Keratinocyte (primary cell): ENCODE results near the gene ABLIM2.

Experiments used
- CTCF ChIP-seq, 3 experiments: IDR thresholded peaks in 1 of 3; conservative IDR thresholded peaks in 1 of 3; optimal IDR thresholded peaks in 1 of 3; 2 replicates in 2 of 3; 3 replicates in 1 of 3; pipeline versions ENCODE3 to v1.5.1; 2011; ENCODE audit warnings: low read length in 3 of 3, mild to moderate bottlenecking in 3 of 3, moderate library complexity in 2 of 3, control low read depth in 1 of 3, inconsistent platforms in 1 of 3; ENCODE audit not compliant: insufficient read depth in 2 of 3; ENCODE audit errors: extremely low read depth in 1 of 3
- EZH2 ChIP-seq: IDR thresholded peaks from one replicate; pipeline ENCODE4 v1.6.1; 2012; ENCODE audit warnings: inconsistent platforms, mild to moderate bottlenecking, low read length, moderate library complexity

- no peak for TF ChIP-seq EZH2
- no peak for TF ChIP-seq CTCF (optimal IDR thresholded peaks at IDR 0.05 in 1 of 3, IDR thresholded peaks at IDR 0.05 in 1 of 3, conservative IDR thresholded peaks at IDR 0.05 in 1 of 3; ENCODE audit: extremely low read depth in 1 of 3, insufficient read depth in 2 of 3, low read length in 3 of 3)
Measured at GRCh38 chr4:7970361-7970946, 188.2 kb downstream of the ABLIM2 start.
